Choroid plexus epithelial cell (primary cell): ENCODE data around the gene GORASP2.
"Not testable (repeated sequence)": the region's sequence is repeated elsewhere in the genome, so short reads cannot be mapped to it uniquely, and the experiment has no call there.

ENCODE experiments used
- DNase-seq: peaks from one replicate; pipeline ENCODE4 v3.0.0-alpha.2; 2010; ENCODE audit warnings: low read depth
- H3K4me3 ChIP-seq: 2 replicates; pipeline ENCODE4 v1.5.1; 2011; ENCODE audit warnings: low read depth, mild to moderate bottlenecking, control low read depth, low read length, moderate library complexity
- CTCF ChIP-seq: conservative IDR thresholded peaks from 2 replicates; pipeline ENCODE4 v1.5.1; 2011; ENCODE audit warnings: low read depth, mild to moderate bottlenecking, control low read depth, inconsistent platforms, low read length, moderate library complexity

Gene GORASP2

GRCh38 chr2:170905864-170906263 lies 23.2 kb upstream of the GORASP2 start:
- H3K4me3 ChIP-seq: no peak overlapping the region
- DNase-seq: no peak
- no peak for TF ChIP-seq CTCF

GRCh38 chr2:170911314-170911889 lies 17.7 kb upstream of the GORASP2 start:
- no peak for DNase-seq
- H3K4me3 ChIP-seq: no peak overlapping the region
- no peak for TF ChIP-seq CTCF

- not testable (repeated sequence) for DNase-seq, H3K4me3 ChIP-seq
These were observed 13.9 kb upstream of the GORASP2 start for GRCh38 chr2:170914994-170915666.

DNA sequence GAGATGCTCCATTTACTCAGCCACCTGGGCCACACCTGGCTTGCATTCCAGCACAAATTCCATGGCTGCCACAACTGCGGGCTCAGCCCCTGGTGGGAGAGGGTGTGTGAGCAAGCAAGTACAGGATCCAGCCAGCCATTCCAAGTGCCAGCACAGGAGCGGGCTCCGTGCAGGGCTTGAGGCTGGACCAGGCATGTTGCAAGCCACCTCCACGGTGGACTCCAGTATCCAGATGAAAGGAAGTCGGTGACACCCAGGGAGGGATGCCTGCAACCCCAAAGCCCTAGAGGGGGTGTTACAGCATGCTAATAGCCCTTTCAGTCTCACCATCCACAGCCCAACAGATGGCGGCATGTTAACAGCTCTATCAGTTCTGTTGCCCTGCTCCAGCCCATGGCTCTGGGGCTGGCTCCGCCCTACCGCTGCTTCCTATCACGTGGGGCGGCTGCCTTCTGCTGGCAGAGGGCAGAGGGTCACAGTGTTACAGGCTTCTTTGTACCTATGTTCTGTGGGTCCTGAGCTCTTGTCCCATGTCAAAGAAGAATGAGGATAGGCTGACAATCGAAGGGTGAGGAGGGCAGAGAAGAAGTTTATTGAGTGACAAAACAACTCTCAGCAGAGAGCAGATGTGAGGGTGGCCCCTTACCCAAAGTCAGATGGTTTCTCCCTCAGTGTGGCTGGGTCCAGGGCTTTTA lies 11.7 kb upstream of the GORASP2 start:
- TF ChIP-seq CTCF: no peak
- H3K4me3 ChIP-seq: no peak overlapping the region
- no peak for DNase-seq

GRCh38 chr2:170917957-170918356 lies 11.1 kb upstream of the GORASP2 start:
- no peak overlapping the region for H3K4me3 ChIP-seq
- no peak for TF ChIP-seq CTCF
- DNase-seq: no peak

- H3K4me3 ChIP-seq, DNase-seq: not testable (repeated sequence)
These were observed 7.2 kb upstream of the GORASP2 start for GRCh38 chr2:170921873-170922272.

DNA sequence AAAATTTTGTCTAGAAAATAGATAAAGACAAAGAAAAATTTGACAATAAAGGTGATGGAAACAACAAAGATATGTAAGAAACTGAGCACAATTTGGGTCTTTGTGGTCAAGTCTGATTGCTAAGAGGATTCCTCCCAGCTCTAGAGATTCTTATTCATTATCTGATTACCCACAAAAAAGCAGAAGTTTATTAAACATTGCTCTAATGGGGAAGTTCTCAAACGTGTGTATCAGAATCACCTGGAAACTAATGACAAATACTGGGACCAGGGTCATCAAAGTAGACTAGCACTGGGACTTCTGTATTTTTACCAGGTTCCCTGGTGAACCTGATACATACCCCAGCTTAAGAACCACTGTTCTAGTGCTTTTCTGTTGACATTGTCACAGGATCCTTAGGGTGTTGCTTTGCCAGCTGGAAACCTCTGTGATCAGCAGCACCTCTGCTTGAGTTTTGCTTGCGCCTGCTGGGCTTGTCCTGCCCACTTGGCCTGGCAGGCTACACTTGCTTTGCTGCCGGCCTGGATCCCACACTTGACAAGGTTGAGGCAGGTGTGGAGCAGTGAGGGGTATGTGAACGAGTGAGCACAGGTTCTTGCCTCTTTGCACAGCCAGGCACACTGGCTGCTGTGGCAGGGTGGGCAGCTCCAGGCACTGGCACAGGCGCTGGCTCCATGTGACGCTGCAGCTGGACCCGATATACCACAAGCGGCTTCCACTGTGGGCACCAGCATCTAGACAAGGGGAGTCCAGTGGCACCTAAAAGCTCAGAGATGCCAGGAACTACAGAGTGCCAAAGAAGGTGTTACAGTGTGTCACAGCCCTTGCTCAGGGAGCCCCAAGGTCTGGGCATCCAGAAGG lies 6.2 kb upstream of the GORASP2 start:
- no peak for TF ChIP-seq CTCF
- no peak for DNase-seq

More for the DNA sequence above, 6.2 kb upstream of the GORASP2 start:
- H3K4me3 ChIP-seq: no peak overlapping the region
